GM18508 (cell line): ENCODE measurements around the gene SRL.
"Not testable (repeated sequence)": the region's sequence is repeated elsewhere in the genome, so short reads cannot be mapped to it uniquely, and the experiment has no call there.

Experiments used
- ATAC-seq: cut with Tn5 transposase; IDR thresholded peaks from one replicate; pipeline ENCODE4 v1.9.1; 2021; ENCODE audit warnings: moderate number of reproducible peaks; ENCODE audit not compliant: insufficient read depth, unreplicated experiment

The SRL gene

DNA sequence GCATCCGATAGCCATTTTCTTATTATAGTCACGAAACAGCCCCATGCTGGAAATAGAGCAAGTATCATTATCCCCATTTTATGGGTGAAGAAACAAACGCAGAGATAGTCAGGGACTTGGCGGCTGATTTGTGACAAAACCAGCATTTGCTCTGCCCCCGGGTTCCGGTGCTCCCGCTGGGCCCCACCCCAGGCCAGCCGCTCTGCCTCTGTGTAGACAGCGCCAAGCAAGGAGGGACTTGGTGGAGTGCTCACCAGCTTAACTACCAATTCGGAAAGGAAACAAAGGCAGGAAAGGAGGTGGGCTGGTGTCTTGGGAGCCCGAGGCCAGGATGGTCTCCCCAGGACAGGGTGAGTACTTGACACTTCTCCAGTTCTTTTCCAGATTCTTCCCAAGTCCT lies 10.0 kb downstream of the SRL start:
- ATAC-seq = no peak

DNA sequence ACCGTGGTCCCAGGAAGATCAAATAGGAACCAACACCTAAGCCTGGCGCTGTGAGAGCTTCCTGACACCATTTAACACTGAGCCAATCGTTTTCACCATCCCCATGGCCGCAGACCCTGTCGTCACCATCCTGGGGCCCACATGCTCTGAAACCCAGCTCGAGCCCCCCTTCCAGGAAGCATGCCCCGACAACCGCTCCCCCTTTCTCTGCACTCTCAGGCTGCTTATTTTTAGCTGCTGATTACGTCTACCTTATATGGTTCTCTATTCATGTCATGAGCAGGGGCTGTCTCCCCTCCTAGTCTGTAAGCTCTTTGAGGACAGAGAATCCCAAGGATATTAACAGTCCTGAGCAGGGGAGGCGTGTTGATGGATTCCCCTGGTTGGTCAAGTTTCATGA lies 10.5 kb downstream of the SRL start:
- ATAC-seq = no peak

DNA sequence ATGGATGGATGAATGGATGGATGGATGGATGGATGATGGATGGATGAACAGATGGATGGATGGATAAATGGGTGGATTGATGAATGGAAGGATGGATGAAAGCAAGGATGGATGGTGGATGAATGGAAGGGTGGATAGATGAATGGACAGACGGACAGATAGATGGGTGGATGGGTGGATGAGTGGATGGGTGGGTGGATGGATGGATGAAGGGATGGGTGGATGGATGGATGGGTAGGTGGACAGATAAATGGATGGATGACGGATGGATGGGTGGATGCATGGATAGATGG lies 14.9 kb downstream of the SRL start:
- ATAC-seq = no peak

DNA sequence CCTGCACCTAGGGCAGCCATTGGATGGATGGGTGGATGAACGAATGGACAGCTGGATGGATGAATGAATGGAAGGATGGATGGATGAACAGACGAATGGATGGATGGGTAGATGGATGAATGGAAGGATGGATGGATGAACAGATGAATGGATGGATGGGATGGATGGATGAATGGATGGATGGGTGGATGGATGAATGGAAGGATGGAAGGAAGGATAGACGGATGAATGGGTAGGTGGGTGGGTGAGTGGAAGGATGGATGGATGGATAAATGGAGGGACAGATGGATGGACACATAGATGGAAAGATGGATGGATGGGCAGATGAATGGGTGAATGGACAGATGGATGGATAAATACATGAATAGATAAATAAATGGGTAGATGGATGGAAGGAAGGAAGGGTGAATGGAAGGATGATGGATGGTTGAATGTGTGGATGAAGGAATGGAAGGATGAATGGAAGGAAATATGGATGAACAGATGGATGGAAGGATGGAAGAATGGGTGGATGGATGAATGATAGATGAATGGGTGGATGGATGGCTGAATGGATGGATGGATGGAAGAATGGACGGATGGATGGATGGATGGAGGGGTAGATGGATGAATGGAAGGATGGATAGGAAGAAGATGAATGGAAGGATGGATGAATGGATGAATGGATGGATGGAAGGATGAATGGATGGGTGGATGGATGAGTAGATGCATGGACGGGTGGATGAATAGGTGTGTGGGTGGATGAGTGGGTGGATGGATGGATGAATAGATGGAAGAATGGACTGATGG lies 15.4 kb downstream of the SRL start:
- ATAC-seq = no peak

DNA sequence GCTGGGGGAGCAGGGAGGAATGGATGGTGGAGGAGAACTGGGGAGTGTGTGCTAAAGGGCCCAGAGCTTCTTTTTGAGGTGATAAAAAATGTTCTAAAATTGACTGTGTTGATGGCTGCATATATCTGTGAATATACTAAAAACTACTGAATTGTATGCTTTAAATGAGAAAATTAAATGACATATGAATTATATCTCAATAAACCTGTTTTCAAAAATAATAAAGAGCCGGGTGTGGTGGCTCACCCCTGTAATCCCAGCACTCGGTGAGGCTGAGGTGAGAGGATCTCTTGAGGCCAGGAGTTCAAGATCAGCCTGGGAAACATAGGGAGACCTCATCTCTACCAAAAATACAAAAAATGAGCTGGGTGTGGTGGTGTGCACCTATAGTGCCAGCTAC lies 16.8 kb downstream of the SRL start:
- ATAC-seq = no peak

DNA sequence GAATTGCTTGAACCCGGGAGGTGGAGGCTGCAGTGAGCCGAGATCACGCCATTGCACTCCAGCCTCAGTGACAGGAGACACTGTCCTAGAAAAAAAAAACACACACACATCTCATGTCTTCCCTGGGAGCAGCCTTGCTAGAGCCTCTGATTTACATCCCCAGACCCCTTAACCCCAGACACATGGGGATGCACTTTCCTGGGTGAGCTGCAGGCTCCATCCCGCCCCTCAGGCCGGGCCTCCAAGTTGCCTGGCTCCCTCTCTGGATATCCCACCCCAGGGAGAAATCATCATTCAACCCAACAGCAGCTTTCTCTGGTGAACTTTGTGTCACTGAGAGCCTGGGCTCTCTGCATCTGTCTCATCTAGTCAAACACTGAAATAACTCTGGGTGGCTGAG lies 21.5 kb downstream of the SRL start:
- no peak for ATAC-seq

DNA sequence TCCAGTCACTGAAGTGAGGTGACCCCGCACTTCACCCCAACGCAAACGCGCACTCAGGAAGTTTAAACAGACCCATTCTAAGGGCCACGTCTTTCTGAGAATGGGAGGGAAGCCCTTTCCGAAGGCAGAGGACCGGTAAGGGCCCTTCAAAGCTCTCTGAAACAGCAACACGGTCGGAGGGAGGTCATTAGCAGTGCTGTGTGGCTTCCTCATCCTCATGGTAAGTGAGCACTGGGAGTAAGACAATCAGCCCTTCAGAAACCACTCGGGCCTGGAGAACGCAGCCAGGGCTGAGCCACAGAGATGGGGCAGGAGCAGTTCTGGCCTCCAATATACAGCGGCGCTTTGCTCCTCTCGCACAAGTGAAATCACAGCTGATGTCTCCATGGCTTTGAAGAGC lies 23.7 kb downstream of the SRL start:
- no peak for ATAC-seq

DNA sequence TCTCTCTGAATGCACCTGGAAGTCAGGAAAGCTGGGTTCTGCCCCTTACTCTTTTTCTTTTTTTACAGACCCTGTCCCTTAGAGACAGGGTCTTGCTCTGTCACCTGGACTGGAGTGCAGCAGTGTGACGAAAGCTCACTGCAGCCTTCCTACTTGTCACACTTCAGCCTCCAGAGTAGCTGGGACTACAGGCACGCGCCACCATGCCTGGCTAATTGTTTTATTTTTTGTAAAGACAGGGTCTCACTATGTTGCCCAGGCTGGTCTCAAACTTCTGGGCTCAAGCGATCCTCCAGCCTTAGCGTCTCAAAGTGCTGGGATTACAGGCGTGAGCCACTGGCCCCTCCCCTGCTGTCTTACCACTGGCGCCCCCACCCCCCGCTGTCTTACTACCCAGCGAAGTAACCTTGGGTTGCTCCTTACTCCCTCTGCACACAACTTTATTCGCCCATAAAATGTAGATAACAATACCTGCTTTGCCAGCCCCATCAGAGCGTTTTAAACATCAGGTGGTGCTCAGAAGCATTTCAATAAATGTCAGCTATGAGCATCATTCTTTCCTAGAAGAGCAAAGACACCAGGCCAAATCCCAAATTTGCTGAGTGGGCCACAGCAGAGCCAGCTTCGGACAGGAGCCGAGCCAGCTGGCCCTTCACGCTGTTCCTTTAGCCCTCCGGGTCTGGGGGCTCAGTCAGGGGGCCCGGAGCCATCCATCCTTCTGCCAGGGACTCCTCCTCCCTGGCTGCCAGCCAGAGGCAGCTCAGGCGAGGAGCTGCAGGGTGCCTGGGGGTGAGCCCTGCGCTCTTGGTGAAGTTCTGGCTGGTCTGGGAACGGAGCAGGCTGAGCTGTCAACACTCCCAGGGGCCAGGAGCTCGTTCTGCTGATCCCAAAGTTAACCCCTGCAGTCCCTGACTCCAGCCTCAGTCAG lies 24.4 kb downstream of the SRL start:
- ATAC-seq = no peak

DNA sequence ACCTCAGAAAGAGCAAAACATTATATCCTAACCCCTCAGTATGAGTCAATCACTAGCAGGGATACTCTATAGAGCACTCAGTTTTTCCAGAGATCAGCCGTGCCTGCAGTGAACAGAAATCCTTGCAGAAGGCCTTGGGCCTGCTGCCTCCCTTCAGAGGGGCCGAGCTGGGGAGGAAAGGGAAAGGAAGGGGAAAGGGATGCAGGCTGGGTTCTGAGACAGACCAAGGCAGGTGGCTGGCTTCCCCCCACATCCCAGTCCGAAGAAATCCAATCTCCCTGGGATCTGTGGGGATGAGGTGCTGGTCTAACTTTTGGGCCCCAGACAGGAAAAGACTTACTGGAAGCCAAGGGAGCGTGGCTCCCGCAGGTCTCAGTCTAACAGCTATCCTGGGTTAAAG lies 25.3 kb downstream of the SRL start:
- no peak for ATAC-seq

DNA sequence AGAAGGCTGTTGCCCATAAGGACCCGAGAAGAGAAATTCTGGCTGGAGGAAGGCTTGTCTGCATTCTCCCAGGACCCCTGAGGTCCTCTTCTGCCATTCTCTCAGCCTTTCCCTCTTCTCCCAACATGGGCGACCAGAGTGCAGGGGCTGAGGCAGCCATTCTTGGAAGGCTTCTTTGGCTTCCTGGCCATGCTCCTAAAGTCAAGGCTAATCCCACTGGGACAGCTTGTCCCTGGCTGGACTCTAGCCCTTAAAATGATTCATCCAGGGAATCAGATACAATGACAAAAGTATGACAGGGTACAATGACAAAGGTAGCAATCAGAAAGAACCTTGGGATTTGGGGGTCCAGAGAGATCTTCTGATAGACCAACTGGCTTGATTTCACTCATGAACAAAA lies 26.8 kb downstream of the SRL start:
- no peak for ATAC-seq

DNA sequence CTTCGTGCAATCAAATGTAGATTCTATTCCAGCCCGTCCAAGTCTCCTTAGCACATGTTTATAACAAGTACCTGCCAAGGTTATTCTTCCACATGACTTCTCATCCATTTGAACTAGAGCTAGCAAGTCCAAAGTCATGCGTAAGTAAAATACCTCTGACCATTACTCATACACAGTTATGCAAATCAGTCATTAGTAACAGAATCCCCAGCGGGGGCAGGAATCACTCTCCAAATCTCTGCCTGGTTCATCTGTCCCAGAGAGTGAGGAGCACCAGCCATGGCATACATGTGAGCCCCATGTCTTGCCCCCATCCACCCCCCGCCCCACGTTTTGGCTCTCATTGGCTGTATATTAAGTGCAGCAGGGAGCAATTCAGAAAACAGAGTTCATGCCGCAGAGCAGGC lies 27.7 kb downstream of the SRL start:
- no peak for ATAC-seq

DNA sequence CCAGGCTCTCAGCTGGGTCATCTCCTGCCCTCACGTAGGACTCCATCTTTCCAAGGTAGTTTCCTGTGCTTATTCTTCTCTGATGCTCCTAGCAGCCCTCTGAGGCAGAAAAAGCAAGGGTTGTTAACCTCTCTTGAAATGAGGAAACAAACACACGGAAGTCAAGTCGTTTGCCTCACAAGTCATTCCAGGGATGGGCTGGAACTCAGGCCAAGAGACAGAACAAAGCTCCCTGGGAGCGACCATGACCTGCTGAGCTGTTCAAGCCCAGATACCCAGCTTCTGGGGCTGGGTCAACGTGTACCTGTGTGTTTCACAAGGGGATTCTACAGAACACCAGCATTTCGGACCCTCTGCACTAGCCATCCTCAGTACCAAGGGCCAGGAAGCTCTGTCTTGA lies 28.1 kb downstream of the SRL start:
- no peak for ATAC-seq

DNA sequence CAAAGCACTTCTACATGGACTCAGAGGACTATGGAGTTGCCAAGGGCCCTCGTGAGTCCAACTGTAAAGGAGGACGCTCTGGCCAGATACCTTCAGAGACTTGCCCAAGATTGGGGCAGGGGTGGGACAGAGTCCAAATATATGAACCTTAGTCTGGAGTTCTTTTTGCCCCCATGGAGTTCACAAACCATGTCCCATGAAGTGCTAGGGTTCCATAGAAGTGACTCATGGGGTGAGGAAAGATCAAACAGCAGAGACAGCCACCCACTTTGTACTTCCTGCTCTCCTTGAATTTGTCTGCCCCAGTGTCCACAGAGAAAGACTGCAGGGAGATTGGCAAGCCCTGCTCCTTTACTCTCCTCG lies 29.0 kb downstream of the SRL start:
- no peak for ATAC-seq

DNA sequence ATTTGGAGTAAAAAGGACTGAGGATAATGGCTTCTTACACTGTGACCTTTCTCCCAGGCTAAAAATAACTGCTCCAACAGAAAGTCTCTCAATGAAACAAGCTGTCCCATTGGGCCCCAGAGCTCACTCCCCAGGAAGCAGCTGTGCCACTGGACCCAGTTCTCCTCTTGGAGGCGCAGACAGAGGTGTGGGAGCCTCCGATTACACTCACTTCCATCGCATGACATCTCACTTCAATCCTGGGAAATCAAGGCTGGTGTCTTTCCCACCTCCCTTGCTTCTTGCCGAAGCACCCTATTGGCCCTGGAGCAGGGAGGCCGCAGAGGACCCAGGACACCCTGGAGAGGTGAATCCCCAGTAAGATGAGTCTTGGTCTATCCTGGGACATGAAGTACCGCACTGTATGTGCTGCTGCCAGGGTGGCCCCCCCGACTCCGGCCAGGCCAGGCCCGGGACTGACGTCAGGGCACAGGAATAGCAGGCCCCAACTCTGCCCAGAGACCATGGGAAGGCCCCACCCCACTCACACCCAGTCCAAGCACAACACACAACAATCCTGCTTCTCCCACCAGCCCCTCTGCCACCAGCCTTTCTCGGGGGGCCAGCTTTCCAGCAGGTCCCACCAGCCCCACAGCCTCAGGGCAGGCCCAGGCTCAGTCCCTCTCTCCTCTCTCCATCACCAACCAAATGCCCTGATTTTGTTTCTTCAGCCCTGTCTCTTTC lies 29.5 kb downstream of the SRL start:
- no peak for ATAC-seq

DNA sequence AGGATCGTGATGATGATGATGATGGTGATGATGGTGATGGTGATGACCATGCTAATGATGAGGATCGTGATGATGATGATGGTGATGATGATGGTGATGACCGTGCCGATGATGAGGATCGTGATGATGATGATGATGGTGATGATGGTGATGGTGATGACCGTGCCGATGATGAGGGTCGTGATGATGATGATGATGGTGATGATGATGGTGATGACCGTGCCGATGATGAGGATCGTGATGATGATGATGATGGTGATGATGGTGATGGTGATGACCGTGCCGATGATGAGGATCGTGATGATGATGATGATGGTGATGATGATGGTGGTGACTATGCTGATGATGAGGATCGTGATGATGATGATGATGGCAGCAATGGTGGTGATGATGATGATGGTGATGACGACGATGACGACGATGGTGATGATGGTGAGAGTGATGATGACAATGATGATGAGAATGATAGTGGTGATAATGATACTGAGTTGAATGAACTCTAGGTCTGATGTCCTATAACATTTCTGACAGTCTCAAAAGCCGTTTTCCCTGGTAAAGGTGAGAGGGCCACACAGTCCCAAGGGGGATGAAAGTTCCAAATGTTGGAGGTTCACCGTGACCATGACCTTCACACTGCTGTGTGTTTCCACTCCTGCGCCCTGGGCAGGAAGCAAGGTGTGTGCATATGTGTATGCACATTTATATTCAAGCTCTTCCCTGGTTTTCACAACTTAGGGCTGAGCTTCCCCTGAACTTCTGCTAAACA lies 30.3 kb downstream of the SRL start:
- not testable (repeated sequence) for ATAC-seq

DNA sequence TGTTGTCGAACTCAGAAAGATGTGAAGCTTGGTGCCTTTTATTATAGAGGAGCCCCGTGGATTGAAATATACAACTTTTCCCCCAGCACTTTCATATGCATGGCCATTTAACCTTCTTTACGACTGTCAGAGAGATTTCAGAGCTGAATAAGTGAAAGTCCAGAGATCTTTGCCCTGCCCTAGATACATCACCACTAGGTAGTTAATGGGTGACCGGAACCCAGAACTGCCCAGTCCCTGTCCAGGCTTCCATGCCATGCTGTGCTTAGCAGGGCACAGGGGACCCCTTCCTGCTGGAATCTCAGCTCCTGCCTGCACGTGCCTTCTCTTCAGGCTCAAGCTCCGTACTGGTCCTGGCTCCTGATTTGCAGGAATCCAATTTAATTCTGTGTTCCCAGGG lies 32.2 kb downstream of the SRL start:
- no peak for ATAC-seq

DNA sequence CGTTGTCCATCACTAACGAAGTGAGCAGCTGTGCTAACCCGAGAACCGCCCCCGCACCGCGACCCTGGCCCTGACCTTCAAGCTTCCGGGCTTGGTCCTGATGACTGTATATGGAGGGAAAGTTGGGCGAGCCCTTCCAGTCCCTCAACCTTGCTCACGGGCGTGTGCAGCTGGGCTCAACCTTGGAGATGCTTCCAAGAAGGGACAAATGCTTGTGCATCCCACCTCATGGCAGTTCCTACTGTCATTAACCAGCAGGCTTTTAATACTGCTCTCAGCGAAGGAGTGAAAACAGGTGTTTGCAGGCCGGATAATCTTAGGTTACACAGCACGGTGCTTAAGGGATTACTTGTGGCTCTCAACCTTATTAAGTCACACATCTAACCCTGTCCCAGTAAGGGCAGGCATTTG lies 33.5 kb downstream of the SRL start:
- ATAC-seq = no peak

DNA sequence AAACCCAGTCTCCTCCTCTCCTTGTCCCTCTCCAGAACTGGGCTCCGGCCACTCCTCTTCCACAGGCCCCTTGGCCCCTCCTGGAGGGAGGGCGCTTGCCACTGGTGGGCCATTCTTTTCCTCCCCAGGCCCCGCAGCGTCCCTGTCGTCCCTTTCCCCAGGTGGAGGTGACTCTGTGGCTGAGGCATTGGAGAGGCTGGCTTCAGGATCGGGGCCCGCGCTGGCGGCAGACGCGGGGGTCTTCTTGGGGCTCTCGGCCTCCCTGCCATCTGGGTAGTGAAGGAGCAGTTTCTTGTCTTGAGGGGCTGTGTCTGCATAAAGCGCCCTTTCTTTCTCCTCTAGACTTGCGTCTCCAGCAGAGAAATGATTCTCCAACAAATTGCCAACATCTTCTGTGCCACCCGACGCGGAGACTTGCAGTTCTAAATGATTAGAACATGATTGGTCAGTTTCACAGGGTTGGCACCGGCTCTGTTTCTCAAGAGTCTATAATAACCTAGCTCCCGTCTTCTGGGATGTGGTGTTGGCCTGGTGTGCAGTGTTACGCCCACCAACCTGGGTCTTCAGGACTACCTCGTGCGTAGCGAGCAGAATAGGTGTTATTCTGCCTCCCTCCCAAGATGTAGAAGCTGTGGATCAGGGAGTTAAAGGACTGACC lies 34.1 kb downstream of the SRL start:
- ATAC-seq = no peak

DNA sequence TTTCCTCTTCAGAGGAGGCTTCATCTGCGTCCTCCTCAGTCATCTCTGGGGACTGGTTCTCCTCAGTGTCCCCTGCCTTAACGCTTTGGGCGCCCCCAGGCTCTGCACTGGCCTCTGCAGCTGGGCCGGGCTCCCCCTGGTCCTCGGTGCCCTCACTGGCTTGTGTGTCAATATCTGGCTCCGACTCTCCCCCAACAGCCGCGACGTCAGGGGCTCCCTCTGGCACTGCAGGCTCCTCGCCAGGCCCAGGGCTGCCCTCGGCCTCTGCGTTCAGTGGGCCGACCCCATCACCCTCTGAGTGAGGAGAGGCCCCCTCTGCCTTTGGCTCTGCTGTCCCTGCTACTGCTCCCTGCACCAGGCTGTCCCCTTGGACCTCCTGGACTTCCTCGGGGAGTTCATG lies 34.7 kb downstream of the SRL start:
- no peak for ATAC-seq

DNA sequence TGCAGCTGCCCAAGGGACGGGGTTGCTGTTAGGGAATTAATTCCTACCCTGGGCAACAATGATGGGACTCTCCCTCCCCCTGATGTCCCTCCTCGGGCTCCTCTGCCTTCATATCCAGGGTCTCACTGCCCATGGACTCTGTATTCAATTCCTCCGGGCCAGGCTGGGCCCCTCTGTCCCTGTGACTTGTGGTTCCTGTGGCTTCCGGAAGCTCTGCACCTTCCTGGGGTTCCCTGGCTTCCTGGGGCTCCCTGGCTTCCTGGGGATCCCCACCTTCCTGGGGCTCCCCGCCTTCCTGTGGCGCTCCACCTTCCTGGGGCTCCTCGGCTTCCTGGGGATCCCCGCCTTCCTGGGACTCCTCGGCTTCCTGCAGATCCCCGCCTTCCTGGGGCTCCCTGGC lies 35.2 kb downstream of the SRL start:
- ATAC-seq = no peak
